HG03469 (cell line): ENCODE measurements around the gene NEFH.

Source experiments
- ATAC-seq: cut with Tn5 transposase; IDR thresholded peaks from one replicate; pipeline ENCODE4 v1.9.1; 2021; ENCODE audit warnings: mild to moderate bottlenecking, moderate library complexity, moderate number of reproducible peaks; ENCODE audit not compliant: unreplicated experiment

NEFH gene

GRCh38 chr22:29493636-29494035 lies 13.6 kb downstream of the NEFH start:
- no peak for ATAC-seq

GRCh38 chr22:29499852-29500251 lies 19.8 kb downstream of the NEFH start:
- ATAC-seq = no peak

GRCh38 chr22:29503811-29504372 lies 23.9 kb downstream of the NEFH start:
- ATAC-seq = no peak

DNA sequence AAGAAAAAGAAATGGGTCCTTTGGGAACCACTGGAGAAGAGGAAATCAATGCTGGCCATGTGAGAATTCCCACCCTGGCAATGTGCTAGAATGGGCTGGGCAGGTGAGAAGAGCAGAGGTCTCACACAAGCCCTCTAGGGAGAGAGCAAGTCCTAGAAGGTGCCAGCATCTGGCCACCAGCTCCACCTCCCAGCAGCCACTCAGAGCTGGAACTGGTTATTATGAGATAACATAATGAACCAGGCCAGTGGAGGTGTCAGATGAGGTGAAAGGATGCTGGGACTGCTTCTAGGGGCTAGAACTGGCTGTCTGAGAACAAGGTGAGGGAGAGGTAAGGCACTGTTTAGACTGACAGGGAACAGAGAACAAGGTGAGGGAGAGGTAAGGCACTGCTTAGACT lies 29.3 kb downstream of the NEFH start:
- ATAC-seq = no peak

DNA sequence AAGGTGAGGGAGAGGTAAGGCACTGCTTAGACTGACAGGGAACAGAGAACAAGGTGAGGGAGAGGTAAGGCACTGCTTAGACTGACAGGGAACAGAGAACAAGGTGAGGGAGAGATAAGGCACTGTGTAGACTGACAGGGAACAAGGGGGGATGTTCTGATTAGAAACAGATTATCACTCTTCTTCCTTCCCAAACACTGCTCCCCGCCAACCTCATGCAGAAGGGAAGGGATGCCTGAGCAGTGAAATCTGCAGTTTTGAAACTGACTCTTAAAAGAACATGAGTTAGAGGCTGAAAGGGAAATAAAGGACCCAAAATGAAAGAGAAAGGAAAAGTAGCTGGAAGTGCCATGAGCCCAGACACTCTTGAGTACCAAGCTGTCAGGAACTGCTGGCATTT lies 29.8 kb downstream of the NEFH start:
- no peak for ATAC-seq

DNA sequence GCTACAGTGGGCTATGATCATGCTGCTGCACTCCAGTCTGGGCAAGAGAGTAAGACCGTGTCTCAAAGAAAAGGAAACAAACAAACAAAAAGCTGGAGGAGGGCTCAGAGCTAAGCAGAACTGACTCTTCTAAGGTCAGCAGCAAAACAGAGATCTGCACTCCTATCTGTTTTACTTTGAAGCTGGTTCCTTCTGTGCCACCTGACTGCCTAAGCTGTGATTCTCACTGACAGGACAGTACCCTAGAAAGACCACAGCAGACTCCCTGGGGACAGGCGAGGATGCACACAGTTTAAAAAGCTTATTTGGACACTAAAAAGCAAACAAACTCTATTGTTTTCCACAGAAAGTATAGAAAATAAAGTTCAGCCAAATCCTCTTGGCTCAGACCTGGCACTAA lies 30.5 kb downstream of the NEFH start:
- ATAC-seq = no peak

GRCh38 chr22:29511126-29511862 lies 31.3 kb downstream of the NEFH start:
- no peak for ATAC-seq

GRCh38 chr22:29512031-29512430 lies 32.0 kb downstream of the NEFH start:
- no peak for ATAC-seq

DNA sequence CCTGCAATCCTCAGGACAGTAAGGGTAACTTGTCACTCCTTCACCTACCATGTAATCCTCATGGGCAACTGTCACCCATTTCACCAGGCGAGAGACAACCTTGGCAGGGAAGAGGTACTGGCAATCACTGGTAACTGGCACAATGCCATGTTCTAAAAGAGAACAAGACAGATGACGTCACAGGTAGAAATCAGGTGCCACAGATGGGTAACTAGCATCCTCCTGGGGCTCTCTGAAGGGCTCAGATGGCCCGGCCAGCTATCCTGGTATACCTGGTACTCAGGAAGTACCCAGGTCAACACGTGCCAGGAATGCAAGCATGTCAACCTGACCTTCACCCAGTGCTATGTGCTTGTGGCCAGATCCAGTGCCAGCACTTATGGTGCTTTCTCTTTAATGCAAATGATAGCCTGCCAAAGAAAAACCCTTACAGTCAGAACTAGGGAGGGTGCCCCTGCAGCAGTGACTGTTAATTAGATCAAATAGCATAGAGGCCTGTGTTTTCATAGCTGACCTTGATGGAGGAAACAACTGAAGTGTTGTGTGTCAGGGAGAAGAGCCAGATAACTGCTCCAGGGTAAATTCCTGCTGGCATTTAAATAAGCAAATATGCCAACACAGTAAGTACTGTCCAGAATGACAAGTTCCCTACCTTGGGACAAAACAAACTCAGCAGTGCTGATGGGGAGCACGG lies 37.3 kb downstream of the NEFH start:
- ATAC-seq = no peak

- ATAC-seq = no peak
These were observed 38.4 kb downstream of the NEFH start for GRCh38 chr22:29518427-29518826.

DNA sequence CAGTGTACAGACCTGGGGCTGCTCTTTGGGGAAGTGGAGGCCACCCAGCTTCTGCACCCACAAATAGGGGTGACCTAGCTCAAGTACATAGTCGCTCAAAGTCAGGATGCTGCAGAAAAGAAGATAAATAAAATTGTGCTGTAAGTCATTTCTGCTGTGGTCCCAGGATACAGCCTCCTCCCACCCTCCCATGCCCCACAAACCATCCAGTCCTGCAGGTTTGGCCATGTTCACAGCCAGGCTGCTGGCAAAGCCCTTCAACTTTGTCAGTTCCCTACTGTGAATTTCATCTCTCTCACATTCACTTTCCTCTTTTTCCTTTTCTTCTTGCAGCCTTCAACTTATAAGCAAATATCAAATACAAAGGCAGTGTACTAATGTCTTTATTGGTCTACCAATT lies 40.0 kb downstream of the NEFH start:
- no peak for ATAC-seq

DNA sequence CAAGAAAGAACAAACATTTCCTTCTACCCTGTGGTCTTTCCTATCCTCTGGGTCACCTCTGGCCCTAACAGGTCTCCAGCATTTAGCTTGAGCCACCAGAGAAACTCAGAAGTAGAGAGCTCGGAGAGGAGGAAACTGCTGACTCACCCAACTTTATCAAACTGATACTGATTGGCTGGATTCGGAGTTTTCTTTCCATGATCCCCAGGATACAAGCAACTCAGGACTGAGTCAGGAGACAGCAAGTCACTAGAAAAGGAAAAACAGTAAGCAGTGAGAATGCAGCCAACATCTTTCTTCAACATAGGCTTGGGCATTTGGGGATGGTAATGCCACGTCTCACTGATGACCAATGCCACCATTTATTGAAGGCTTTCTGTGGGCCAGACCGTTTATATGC lies 40.8 kb downstream of the NEFH start:
- no peak for ATAC-seq

- ATAC-seq = no peak
These were observed 41.5 kb downstream of the NEFH start for GRCh38 chr22:29521526-29521925.

DNA sequence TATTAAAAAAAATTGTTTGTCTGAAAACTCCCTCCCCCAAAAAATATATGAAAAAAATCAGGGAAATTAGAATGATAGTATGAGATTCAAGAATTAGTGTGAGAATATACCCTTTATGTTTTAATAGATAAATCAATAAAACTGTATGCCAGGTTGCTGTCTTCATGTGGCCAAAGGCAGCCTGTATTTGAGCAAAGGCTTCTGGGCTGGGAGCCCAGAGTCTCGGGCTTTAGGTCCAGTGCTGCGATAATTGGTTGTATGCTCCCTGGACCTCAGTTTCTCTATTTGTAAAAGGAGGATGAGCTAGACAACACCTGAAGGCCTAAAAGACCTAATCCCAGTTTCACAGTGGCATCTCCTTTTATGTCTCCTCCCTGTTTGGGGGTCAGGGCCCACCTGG lies 43.7 kb downstream of the NEFH start:
- no peak for ATAC-seq

DNA sequence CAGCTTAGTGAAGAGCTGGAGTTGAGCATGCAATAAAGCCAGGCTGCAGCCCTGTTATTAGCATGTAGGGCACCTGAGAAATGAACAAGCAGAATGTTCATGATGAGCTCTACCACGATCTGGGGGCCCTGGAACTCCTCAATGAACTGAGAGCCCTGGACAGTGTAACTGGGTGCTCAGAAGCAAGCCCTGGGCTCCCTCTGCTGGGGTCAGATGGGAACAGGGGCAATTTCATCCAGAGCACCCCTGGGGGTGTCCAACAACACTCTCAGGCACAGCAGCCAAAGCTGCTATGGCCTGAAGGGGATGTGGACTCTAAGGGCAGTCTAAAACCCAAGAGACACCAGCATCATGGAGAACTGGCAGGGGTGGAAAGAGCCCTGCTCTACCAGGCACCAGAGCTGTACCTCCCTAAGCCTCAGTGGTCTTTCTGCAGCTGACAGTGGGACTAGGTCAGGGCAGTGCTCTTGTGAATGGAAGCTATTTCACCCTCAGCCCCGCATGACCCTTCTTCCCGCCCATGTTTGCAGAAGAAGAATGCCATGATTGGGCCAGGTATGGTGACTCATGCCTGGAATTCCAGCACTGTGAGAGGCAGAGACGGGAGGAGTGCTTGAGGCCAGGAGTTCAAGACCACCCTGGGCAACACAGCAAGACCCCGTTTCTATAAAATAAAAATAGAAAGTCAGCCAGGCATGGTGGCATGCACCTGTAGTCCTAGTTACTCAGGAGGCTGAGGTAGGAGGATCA lies 44.6 kb downstream of the NEFH start:
- ATAC-seq = no peak

DNA sequence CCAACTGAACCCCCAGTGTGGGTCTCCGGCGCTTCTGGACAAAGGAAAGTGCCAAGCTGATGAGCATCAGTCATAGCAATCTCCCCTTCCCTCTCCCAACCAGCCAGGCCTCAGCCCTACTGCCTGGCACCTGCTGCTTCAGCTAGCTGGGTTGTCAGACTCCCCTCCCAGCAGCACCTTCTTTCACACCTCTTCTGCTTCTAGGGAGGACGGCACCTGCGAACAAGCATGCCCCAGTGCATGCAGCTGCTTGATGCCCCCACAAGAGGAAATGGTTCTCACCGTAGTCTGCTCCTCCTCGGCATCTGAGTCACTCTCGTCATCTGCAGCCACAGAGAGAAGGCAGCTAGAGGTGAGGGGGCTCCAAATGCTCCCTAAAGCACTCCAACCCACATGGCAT lies 48.1 kb downstream of the NEFH start:
- no peak for ATAC-seq

DNA sequence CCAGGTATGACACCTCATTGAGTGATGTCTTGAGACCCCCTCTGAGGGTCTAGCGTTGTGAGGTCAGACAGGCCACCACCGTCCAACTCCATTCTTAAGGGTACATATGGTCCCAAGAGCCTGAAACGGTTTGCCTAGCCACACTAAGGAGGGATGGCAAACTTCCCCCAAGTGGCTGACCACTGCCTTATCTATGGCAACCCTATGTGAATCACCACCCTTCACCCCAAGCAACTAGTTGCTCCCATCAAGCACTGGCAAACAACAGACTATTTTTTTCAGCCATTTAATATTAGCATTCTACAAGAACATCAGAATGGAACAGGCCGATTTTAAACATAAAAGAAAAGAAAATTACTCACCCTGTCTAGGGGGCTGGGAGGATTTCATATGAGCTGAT lies 50.7 kb downstream of the NEFH start:
- no peak for ATAC-seq

DNA sequence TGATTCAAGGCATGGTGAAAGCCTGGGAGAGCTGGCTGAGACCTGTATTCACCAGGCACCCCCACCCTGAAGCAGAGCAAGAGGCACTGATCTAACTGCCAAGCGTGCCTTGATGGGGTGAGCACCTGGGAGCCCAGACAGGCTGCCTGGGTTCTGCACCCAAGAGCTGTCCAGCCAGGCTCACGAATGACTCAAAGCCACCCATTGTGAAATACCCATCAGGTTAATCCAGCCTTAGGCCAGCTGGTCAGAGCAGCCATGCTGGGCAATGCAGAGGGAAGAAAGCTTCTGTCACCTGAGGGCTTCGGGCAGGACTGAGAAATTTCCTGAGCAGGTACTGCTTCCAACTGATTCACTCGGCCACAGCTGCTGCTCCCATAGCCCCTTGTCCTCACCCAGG lies 51.4 kb downstream of the NEFH start:
- no peak for ATAC-seq

DNA sequence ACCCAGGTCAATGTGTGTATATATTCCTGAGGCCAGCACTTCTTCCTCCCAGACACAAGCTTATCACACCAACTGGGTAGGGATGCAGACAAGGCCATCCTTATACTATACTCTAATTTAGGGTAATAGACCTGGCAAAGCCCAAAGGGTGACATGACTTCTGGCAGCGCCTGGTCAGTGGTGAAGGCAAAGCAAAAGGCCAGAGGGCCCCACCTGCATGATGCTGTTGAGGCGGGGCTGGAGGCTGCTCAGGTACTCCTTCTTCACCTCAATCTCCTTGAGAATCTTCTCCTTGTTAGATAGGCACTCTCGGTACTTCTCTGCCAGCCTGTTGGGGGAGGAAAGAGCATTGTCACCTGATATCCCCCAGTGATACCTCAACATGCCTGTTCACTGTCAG lies 56.4 kb downstream of the NEFH start:
- ATAC-seq = no peak

- ATAC-seq = no peak
These were observed 59.1 kb downstream of the NEFH start for GRCh38 chr22:29539105-29539504.
